H1 (cell line): Measurements from ENCODE around the gene PTPRT. TPM values are rescaled to one million over a fixed set of nuclear protein-coding genes. Genes with fewer than 3 reads are reported as not detected.

Experiments
- GTF2F1 ChIP-seq: IDR thresholded peaks from 2 replicates; pipeline ENCODE4 v1.6.1; 2012; ENCODE audit warnings: low read depth, low read length, improper control_type of control experiment, borderline replicate concordance
- KDM5A ChIP-seq: fragments of 200-600 bp; IDR thresholded peaks from 2 replicates; pipeline ENCODE4 v1.7.1; 2012; ENCODE audit warnings: mild to moderate bottlenecking, low read length, inconsistent platforms, mixed read lengths
- POLR2AphosphoS5 ChIP-seq: IDR thresholded peaks from 2 replicates; pipeline ENCODE4 v1.6.1; 2011; ENCODE audit warnings: low read depth, low read length
- RBBP5 ChIP-seq: IDR thresholded peaks from 2 replicates; pipeline ENCODE4 v1.7.1; 2012; ENCODE audit warnings: low read depth, mild to moderate bottlenecking, inconsistent platforms, low read length, moderate library complexity, borderline replicate concordance
- USF2 ChIP-seq: IDR thresholded peaks from 2 replicates; pipeline ENCODE4 v1.6.1; 2011; ENCODE audit warnings: low read length, improper control_type of control experiment
- polyA plus RNA-seq, 7 experiments: library from polyadenylated mRNA; depleted of rRNA in 3 of 7; stranded (reverse) in 5 of 7; unstranded in 2 of 7; fragments of >200 nt in 5 of 7; fragments of 200-250 nt in 2 of 7; gene quantifications; 1 replicate in 5 of 7; 2 replicates in 1 of 7; 4 replicates in 1 of 7; pipeline versions ENCODE4 v1.2.1 to v1.2.3, GENCODE V29; 2011 to 2013; ENCODE audit warnings: missing spikeins in 2 of 7, mixed read lengths in 2 of 7
- total RNA-seq: library from RNA; stranded (reverse); fragmentation: NEBNext Ultra II Directional; extraction: Animal tissue kit (Norgen Biotek cat#: 25700); gene quantifications from 2 replicates; pipeline ENCODE4 v1.2.1, GENCODE V29; 2021

The PTPRT gene
- total and polyA plus RNA-seq, 2 of the 8 experiments (the other 6 are each of a cell fraction or from before 2014, with no cell fraction given), result 0.33 to 1.8 TPM

- no peak for TF ChIP-seq POLR2AphosphoS5
- TF ChIP-seq GTF2F1, result no peak
- no peak for TF ChIP-seq USF2
- TF ChIP-seq KDM5A, result no peak
- no peak for TF ChIP-seq RBBP5
Observed at GRCh38 chr20:43124241-43124640, 65.5 kb downstream of the PTPRT start (continued).
